ENCODE measurements around the gene RING1. TPM values are rescaled to one million over a fixed set of nuclear protein-coding genes. Genes with fewer than 3 reads are reported as not detected.

The RING1 gene
- total RNA-seq, 1 experiment from 2014 or later = 48.3 TPM

GRCh38 chr6:33201147-33201545, 7.2 kb upstream of the RING1 start:
- Mint-ChIP-seq H3K27me3 (ENCODE audit: insufficient read depth, unreplicated experiment) (no peaks in the 10 kb centered on the region), H3K36me3 (ENCODE audit: insufficient read depth, unreplicated experiment) (peaks cover 41% of the 10 kb centered on the region), H3K27ac (ENCODE audit: low read depth, unreplicated experiment) (peak overlapping the region; percentile 100), H3K9me3 (ENCODE audit: unreplicated experiment) (no peaks in the 10 kb centered on the region), H3K4me1 (ENCODE audit: insufficient read depth, unreplicated experiment) (peaks cover 68% of the 10 kb centered on the region), H3K4me3 (ENCODE audit: unreplicated experiment) (peak overlapping the region; percentile 98)
- POLR2A ChIA-PET = interaction anchor here (1.8 kb wide), 1 partner anchor 71 kb away, joined by 7 read pairs; the partner anchor contains the start of genes RPS18 and VPS52
- CTCF ChIA-PET = no interaction called here
- TF ChIP-seq CTCF (IDR thresholded peaks at IDR 0.05; ENCODE audit: unreplicated experiment) = no peak
- intact Hi-C loops (cut with micrococcal nuclease) = loop anchor here (2.0 to 5.0 kb wide), 2 partner anchors 48 to 96 kb away; partner anchors contain the start of gene RGL2
- DNase-seq (ENCODE audit: unreplicated experiment) = no peak
- TSS peak; percentile 71 for BruUV-seq (replicated peaks)

- ChIA-PET CTCF (no interaction called here), POLR2A (interaction anchor here (0.9 to 1.8 kb wide), 2 partner anchors 70 to 116 kb away, joined by 4 to 7 read pairs; partner anchors contain the start of genes RPS18, VPS52 and ZBTB22)
- Mint-ChIP-seq H3K9me3 (ENCODE audit: unreplicated experiment) (no peaks in the 10 kb centered on the region), H3K36me3 (ENCODE audit: insufficient read depth, unreplicated experiment) (peaks cover 38% of the 10 kb centered on the region), H3K4me3 (ENCODE audit: unreplicated experiment) (peak overlapping the region; percentile 98), H3K4me1 (ENCODE audit: insufficient read depth, unreplicated experiment) (peaks cover 72% of the 10 kb centered on the region), H3K27me3 (ENCODE audit: insufficient read depth, unreplicated experiment) (no peaks in the 10 kb centered on the region), H3K27ac (ENCODE audit: low read depth, unreplicated experiment) (peak overlapping the region; percentile 100)
- BruUV-seq (replicated peaks) = no TSS peak
- DNase-seq (ENCODE audit: unreplicated experiment) = no peak
- intact Hi-C loops (cut with micrococcal nuclease) = loop anchor here (2.0 to 5.0 kb wide), 2 partner anchors 47 to 95 kb away; partner anchors contain the start of gene RGL2
- no peak for TF ChIP-seq CTCF (IDR thresholded peaks at IDR 0.05; ENCODE audit: unreplicated experiment)
Observed at GRCh38 chr6:33201935-33202334, 6.4 kb upstream of the RING1 start.

- Mint-ChIP-seq H3K36me3 (ENCODE audit: insufficient read depth, unreplicated experiment) (peaks cover 29% of the 10 kb centered on the region), H3K27me3 (ENCODE audit: insufficient read depth, unreplicated experiment) (no peaks in the 10 kb centered on the region), H3K4me1 (ENCODE audit: insufficient read depth, unreplicated experiment) (peaks cover 65% of the 10 kb centered on the region), H3K4me3 (ENCODE audit: unreplicated experiment) (peak overlapping the region; percentile 98), H3K9me3 (ENCODE audit: unreplicated experiment) (no peaks in the 10 kb centered on the region), H3K27ac (ENCODE audit: low read depth, unreplicated experiment) (no peak overlapping the region)
- intact Hi-C loops (cut with micrococcal nuclease) = loop anchor here (5.0 kb wide), 1 partner anchor 95 kb away; the partner anchor contains the start of gene RGL2
- ChIA-PET POLR2A (interaction anchor here (1.8 kb wide), 1 partner anchor 69 kb away, joined by 7 read pairs; the partner anchor contains the start of genes RPS18 and VPS52), CTCF (no interaction called here)
- no TSS peak for BruUV-seq (replicated peaks)
- no peak for DNase-seq (ENCODE audit: unreplicated experiment)
- TF ChIP-seq CTCF (IDR thresholded peaks at IDR 0.05; ENCODE audit: unreplicated experiment) = no peak
Observed at GRCh38 chr6:33202799-33203198, 5.5 kb upstream of the RING1 start.

- no peak for TF ChIP-seq CTCF (IDR thresholded peaks at IDR 0.05; ENCODE audit: unreplicated experiment)
- Mint-ChIP-seq H3K27me3 (ENCODE audit: insufficient read depth, unreplicated experiment) (no peaks in the 10 kb centered on the region), H3K4me3 (ENCODE audit: unreplicated experiment) (peak overlapping the region; percentile 98), H3K36me3 (ENCODE audit: insufficient read depth, unreplicated experiment) (peaks cover 29% of the 10 kb centered on the region), H3K27ac (ENCODE audit: low read depth, unreplicated experiment) (peak overlapping the region; percentile 85), H3K4me1 (ENCODE audit: insufficient read depth, unreplicated experiment) (peaks cover 57% of the 10 kb centered on the region), H3K9me3 (ENCODE audit: unreplicated experiment) (no peaks in the 10 kb centered on the region)
- intact Hi-C loops (cut with micrococcal nuclease) = loop anchor here (5.0 kb wide), 1 partner anchor 94 kb away; the partner anchor contains the start of gene RGL2
- no peak for DNase-seq (ENCODE audit: unreplicated experiment)
- POLR2A ChIA-PET = no interaction called here
- CTCF ChIA-PET = no interaction called here
- no TSS peak for BruUV-seq (replicated peaks)
Observed at GRCh38 chr6:33203443-33204164, 4.7 kb upstream of the RING1 start.

All from MCF 10A (cell line).